ENCODE data around the gene HNRNPCL4. TPM values are rescaled to one million over a fixed set of nuclear protein-coding genes. Genes with fewer than 3 reads are reported as not detected.
"Not testable (repeated sequence)": the region's sequence is repeated elsewhere in the genome, so short reads cannot be mapped to it uniquely, and the experiment has no call there.

HNRNPCL4 gene
- total RNA-seq, result not detected

DNA sequence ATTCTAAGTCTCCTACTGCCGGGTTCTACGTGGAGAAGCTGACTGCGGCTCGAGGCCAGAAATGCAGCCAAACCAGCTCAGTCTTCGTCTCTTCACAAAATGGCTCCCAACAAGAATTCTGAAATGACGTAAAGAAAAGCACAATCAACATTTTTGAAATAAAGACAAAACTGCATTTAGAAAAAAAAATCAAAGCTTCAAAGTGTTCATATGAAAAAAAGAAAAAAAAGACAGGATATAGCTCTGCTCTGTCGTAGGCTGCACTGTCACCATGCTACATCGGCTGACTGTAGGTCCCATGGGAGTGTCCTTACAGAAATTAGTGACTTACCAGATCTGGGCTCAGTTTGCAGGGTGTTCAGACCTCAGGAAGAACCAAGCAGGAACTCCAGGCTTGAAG is at the start of gene HNRNPCL4:
Gene HNRNPCL4 (minus strand): TSS at position 101 of the 400 bp plus-strand sequence. CDS start 164 bp downstream, outside the sequence.
- DNase-seq (ENCODE audit: low spot score); H3K36me3 ChIP-seq: not testable (repeated sequence)

GRCh38 chr1:13208712-13209111 is 43.3 kb upstream of the HNRNPCL4 start:
- H3K27ac ChIP-seq; DNase-seq (ENCODE audit: low spot score); H3K27me3 ChIP-seq; H3K4me3 ChIP-seq; H3K4me1 ChIP-seq; H3K9me3 ChIP-seq; H3K36me3 ChIP-seq: not testable (repeated sequence)

More for the DNA sequence above, at the start of gene HNRNPCL4:
- not testable (repeated sequence) for H3K9me3 ChIP-seq, H3K4me1 ChIP-seq, H3K27me3 ChIP-seq, H3K4me3 ChIP-seq, H3K27ac ChIP-seq

DNA sequence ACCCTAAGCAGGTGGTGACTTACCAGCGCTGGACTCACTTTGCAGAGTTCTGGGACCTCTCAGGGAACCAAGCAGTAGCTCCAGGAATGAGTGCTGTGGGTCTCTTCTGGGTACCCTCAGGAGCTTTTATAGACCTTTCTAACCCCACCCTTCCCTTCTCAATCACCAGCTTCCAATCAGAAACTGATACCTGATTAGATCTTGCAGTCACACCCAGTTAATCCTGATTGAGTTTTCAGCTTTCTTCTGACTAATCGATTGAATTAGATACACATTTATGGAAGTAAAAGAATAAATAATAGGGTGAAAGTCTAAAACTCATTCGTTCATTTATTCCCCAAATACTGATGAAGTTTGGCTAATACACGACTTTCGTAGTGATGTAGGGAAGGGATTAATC is 35.9 kb upstream of the HNRNPCL4 start, which contains the start of gene PRAMEF13:
Gene PRAMEF13 (minus strand): TSS at position 101 of the 400 bp plus-strand sequence. CDS start 1,820 bp downstream, outside the sequence.
- not testable (repeated sequence) for DNase-seq (ENCODE audit: low spot score); H3K27me3 ChIP-seq; H3K9me3 ChIP-seq; H3K4me3 ChIP-seq; H3K36me3 ChIP-seq; H3K4me1 ChIP-seq; H3K27ac ChIP-seq

DNA sequence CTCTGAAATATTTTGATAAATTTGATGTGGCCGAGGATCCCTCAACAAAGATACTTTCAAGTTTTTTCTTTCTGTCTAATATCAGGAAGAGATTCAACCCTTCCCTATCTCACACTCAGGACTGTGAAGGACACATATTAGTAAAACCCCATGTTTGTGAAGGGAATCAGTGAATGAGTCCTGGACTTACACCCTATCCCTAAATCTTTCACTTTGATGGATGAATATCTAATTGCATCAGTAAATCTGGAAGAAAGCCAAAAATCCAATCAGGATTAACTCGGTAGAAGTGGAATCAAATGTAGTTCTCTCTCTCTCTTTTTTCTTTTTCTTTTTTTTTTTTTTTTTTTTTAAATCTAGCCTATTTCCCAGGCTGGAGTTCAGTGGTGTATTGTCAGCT is 6.1 kb upstream of the HNRNPCL4 start, which contains the start of gene PRAMEF9:
Gene PRAMEF9 (plus strand): TSS at position 301 of the 400 bp plus-strand sequence. CDS start 3,433 bp downstream, outside the sequence.
- H3K27me3 ChIP-seq; H3K36me3 ChIP-seq; H3K27ac ChIP-seq; H3K4me3 ChIP-seq; DNase-seq (ENCODE audit: low spot score); H3K4me1 ChIP-seq; H3K9me3 ChIP-seq: not testable (repeated sequence)

DNA sequence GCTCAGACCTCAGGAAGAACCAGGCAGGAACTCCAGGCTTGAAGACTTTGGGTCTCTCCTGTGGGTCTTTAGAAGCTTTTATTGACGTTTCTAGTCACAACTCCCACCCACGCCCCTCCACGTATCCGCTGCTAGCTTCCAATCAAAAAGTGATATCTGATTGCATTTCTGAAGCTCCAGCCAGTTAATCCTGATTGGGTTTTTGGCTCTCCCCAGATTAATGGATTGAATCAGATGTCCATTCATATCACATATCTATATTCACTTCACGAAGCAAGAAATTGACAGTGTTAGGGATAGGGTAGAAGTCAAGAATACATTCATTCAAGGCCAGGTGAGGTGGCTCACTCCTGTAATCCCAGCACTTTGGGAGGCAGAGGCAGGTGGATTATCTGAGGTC is 9.5 kb downstream of the HNRNPCL4 start, which contains the start of gene PRAMEF26:
Gene PRAMEF26 (minus strand): TSS at position 101 of the 400 bp plus-strand sequence. CDS start 2,914 bp downstream, outside the sequence.
- H3K4me1 ChIP-seq, H3K36me3 ChIP-seq: not testable (repeated sequence)

GRCh38 chr1:13116754-13117153 is 48.7 kb downstream of the HNRNPCL4 start, which contains the start of gene HNRNPCL2:
Gene HNRNPCL2, minus strand, starts transcription at chr1:13116854. Its CDS starts 454 bp downstream, at chr1:13116400.
- H3K4me1 ChIP-seq; H3K9me3 ChIP-seq; DNase-seq (ENCODE audit: low spot score); H3K36me3 ChIP-seq; H3K27me3 ChIP-seq; H3K4me3 ChIP-seq; H3K27ac ChIP-seq: not testable (repeated sequence)

More for the DNA sequence above, 9.5 kb downstream of the HNRNPCL4 start, which contains the start of gene PRAMEF26:
- not testable (repeated sequence) for H3K27ac ChIP-seq; H3K4me3 ChIP-seq; DNase-seq (ENCODE audit: low spot score); H3K27me3 ChIP-seq; H3K9me3 ChIP-seq

Other genes with a start within 250 kb of the HNRNPCL4 start
- gene PRAMEF7, start 249.0 kb downstream of the HNRNPCL4 start, total RNA-seq, result not detected
- gene PRAMEF6, start 218.1 kb downstream of the HNRNPCL4 start, total RNA-seq, result not detected
- not detected for gene PRAMEF27, start 109.1 kb downstream of the HNRNPCL4 start, total RNA-seq
- not detected for gene HNRNPCL3, start 104.9 kb downstream of the HNRNPCL4 start, total RNA-seq
- not detected for gene PRAMEF25, start 94.9 kb downstream of the HNRNPCL4 start, total RNA-seq
- not detected for gene HNRNPCL2, start 48.8 kb downstream of the HNRNPCL4 start, total RNA-seq
- not detected for gene PRAMEF26, start 9.6 kb downstream of the HNRNPCL4 start, total RNA-seq
- gene PRAMEF9, start 6.2 kb upstream of the HNRNPCL4 start, total RNA-seq, result not detected
- gene PRAMEF13, start 35.8 kb upstream of the HNRNPCL4 start, total RNA-seq, result not detected
- gene PRAMEF18, start 60.5 kb upstream of the HNRNPCL4 start, total RNA-seq, result not detected
- not detected for gene PRAMEF5, start 88.6 kb upstream of the HNRNPCL4 start, total RNA-seq
- gene PRAMEF8, start 119.5 kb upstream of the HNRNPCL4 start, total RNA-seq, result not detected
- not detected for gene PRAMEF33, start 137.9 kb upstream of the HNRNPCL4 start, total RNA-seq
- not detected for gene PRAMEF15, start 149.9 kb upstream of the HNRNPCL4 start, total RNA-seq
- gene PRAMEF14, start 181.5 kb upstream of the HNRNPCL4 start, total RNA-seq, result not detected
- gene PRAMEF19, start 206.3 kb upstream of the HNRNPCL4 start, total RNA-seq, result not detected
- gene PRAMEF17, start 224.0 kb upstream of the HNRNPCL4 start, total RNA-seq, result not detected
- not detected for gene PRAMEF20, start 244.8 kb upstream of the HNRNPCL4 start, total RNA-seq